Cortex of kidney (tissue), 1 donor: ENCODE measurements around the gene TRIM29.
"Not testable (repeated sequence)": the region's sequence is repeated elsewhere in the genome, so short reads cannot be mapped to it uniquely, and the experiment has no call there.

Source experiments
- DNase-seq: peaks from one replicate; lab custom pipeline; 2025; lab: John Stamatoyannopoulos, UW

The TRIM29 gene

GRCh38 chr11:120137611-120138521 is at the start of gene TRIM29:
TSS of gene TRIM29 (minus strand) at chr11:120138113. CDS start at chr11:120138031, 82 bp downstream.
- no peak for DNase-seq

- DNase-seq = no peak
These were observed 49.1 kb upstream of the TRIM29 start for GRCh38 chr11:120186774-120187591.

GRCh38 chr11:120186456-120186773 is 48.5 kb upstream of the TRIM29 start:
- DNase-seq = no peak

GRCh38 chr11:120185706-120186455 is 48.0 kb upstream of the TRIM29 start:
- DNase-seq = no peak

- DNase-seq = no peak
These were observed 47.2 kb upstream of the TRIM29 start for GRCh38 chr11:120184946-120185705.

GRCh38 chr11:120184371-120184945 is 46.5 kb upstream of the TRIM29 start:
- no peak for DNase-seq

- DNase-seq = no peak
These were observed 45.8 kb upstream of the TRIM29 start for GRCh38 chr11:120183701-120184141.

GRCh38 chr11:120182790-120183491 is 45.0 kb upstream of the TRIM29 start:
- DNase-seq = no peak

- DNase-seq = no peak
These were observed 44.5 kb upstream of the TRIM29 start for GRCh38 chr11:120182372-120182771.

GRCh38 chr11:120181376-120181975 is 43.6 kb upstream of the TRIM29 start:
- DNase-seq = no peak

- DNase-seq = no peak
These were observed 42.8 kb upstream of the TRIM29 start for GRCh38 chr11:120180551-120181232.

- DNase-seq = not testable (repeated sequence)
These were observed 42.1 kb upstream of the TRIM29 start for GRCh38 chr11:120180063-120180462.

- DNase-seq = no peak
These were observed 41.3 kb upstream of the TRIM29 start for GRCh38 chr11:120179057-120179672.

- DNase-seq = no peak
These were observed 40.7 kb upstream of the TRIM29 start for GRCh38 chr11:120178561-120179056.

- DNase-seq = no peak
These were observed 37.0 kb upstream of the TRIM29 start for GRCh38 chr11:120174866-120175265.

GRCh38 chr11:120173807-120174206 is 35.9 kb upstream of the TRIM29 start:
- DNase-seq = no peak

GRCh38 chr11:120173019-120173705 is 35.2 kb upstream of the TRIM29 start:
- no peak for DNase-seq
